Activated CD4-positive, alpha-beta T cell treated with anti-CD3 and anti-CD28 coated beads, Interleukin-2, amount 50 U/mL, for 4 hours (primary cell): Measurements from ENCODE around the gene EIF3D.
"Not testable (repeated sequence)": the region's sequence is repeated elsewhere in the genome, so short reads cannot be mapped to it uniquely, and the experiment has no call there.

ENCODE experiments used
- DNase-seq, 2 experiments: peaks; one replicate each; pipeline ENCODE4 v3.0.0-alpha.2; 2020

Gene EIF3D

DNA sequence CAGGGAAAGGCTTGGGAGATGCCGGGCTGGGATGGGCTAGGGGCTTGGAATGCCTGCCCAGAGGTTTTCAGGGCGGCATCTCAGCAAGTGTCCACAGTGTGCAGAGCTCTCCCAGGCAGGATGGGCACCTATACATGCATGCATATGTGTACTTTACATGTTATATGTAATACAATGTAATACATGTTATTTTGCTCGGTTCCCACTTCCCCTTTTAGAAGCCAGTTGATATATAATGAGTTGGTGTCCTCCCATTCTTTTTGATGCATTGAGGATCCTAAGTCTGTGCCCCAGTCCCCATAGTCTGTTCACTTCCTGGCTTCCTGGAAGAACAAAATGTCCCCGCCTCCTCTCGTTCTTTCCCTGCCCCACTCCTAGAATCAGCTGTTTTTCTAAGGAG, 20.1 kb upstream of the EIF3D start:
- DNase-seq, result no peak

DNA sequence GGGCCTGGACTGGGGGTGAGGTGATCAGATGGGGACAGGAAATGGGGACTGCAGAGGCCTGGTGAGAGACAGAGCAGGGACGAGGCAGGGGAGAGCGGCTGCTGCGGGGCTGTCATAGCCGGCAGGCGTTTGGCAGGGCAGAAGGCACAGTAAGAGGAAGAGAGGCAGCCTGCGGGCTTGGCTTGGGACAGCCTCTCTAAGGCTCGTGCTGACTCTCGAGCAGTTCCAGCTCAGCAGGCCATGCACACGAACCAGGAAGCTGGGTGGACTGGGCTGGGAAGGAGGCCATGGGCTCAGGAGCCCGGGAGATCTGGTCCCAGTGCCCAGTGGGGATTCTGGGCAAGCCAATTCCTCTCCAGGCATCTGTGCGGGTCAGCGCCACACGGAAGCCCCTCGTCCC, 19.6 kb upstream of the EIF3D start:
- DNase-seq, result no peak

DNA sequence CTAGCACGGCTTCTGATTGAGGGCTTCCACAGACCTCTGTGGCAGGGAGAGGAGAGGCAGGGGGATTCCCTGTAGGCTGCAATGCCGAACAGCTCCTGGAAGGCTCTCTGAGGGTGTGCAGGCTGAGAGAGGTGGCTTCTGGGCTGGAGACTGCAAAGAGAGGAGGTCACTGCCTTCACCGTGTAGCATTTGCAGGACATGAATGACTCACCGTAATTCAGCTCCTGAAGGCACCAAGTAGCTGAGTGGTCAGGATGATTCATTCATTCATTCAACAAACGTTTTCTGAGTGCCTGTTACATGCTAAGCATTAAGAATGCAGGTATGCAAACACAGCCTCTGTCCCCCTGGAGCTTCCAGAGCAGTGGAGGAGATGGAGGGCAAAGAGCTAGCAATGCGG, 18.0 kb upstream of the EIF3D start:
- DNase-seq, result no peak

DNA sequence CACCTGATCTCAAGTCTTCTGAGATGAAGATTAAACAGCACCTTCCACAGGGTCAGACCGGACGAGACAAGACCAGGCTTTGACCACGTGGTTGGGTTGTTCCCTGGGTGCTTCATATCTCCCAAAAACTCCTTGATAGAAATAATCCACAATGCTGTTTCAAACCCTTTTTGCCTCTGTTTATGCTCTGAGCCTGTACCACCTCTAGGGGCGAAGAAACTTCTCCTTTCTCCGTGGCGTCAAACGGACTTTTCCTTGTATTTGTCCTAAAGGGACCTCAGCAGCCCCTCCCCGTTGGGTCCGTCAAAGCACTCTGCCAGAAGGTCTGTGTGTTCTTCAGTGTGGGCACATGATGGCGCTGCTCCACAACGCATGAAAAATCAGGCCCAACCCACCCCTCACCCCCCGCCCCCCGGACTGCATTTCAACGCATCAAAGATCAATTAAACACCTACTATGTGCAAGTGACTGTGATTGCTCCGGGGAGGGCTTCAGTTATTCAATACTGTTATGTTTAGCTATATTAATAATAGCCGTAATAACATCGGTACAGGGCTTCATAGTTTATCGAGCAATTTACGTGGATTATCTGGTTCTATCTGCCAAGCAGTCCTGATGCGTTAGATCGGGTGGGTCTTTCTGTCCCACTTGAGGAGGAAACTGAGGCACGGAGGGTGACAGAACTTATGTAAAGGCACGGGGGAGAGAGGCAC, 17.3 kb upstream of the EIF3D start:
- DNase-seq, result no peak

DNA sequence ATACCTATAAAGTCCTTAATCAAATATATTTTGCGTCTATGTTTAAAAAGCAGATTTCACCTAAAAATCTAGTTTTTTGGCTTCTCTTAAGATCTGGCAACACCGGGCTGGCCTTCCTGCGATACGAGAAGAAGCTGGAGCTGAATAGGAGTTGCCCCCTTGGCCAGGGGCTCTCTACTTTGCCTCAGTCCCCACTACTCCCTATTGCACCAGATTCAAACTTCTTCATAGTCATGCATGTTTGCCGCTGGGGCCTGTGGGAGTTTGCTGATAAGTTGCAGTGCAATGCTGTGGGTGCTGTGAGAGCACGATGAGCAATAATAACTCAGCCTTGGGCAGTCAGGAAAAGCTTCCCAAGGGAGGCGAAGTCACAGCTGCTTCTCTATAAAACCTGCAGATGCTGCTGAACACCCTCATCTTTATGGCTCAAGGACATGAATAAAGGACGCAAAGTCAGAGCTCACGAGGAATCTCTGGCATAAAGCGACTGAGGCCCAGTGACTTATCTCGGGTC, 15.2 kb upstream of the EIF3D start:
- DNase-seq, result no peak

DNA sequence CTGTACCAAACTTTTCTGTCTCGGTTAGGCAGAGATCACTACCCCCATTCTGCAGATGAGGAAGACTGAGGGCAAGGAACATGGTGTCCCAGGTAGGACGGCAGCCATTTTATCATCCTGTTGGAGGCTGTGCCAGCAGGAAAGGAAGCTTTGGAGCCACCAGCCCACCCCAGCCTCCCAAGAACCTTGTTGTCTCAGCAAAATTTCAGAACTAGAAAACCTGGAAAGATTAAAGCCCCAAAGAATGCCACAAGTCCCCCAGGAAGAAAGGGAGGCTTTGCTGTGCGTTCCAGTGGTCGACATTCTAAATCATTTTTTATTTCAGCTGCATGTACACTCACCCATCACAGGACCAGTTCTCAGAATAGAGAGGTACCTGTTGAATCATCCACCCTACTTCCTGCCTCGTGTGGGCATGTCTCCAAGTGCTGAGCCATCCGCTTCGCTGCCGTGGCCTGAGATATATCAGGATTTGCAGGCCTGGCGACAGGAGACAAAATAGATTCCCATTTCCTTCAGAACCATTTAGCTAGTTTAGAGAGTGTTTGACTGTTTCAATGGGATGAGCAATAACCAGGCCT, 13.0 kb upstream of the EIF3D start:
- peak; percentile 31 to 35 for DNase-seq

DNA sequence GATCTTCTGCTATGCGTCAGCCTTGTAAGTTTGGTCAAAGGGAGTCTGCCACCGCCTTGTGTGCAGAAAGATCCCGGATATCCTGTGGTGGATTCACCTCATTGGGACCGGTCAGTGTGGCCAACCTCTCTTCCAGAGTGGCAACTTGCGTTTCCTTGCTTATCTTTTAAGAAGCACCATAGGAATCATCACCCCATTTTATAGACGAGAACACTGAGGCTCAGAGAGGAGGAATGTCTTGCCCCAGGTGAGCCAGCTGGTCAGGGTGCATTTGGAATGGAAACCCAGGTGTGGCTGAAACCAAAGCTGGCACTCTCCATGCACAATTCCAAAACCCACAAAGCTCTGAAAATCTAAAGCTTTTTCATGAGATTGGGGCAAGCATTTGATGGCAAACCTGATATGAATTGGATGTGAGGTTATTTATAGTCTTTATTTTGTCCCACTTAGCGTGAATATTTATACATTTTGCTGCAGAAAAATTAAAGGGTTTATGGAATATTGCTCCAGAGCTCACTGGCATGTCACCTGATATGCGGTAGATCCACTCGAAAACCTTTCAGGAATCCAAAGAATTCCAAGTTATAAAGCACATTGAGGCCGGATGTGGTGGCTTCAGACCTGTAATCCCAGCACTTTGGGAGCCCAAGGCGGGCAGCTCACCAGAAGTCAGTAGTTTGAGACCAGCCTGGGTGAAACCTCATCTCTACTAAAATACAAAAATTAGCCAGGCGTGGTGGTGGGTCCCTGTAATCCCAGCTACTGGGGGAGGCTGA, 12.1 kb upstream of the EIF3D start:
- DNase-seq, result no peak

DNA sequence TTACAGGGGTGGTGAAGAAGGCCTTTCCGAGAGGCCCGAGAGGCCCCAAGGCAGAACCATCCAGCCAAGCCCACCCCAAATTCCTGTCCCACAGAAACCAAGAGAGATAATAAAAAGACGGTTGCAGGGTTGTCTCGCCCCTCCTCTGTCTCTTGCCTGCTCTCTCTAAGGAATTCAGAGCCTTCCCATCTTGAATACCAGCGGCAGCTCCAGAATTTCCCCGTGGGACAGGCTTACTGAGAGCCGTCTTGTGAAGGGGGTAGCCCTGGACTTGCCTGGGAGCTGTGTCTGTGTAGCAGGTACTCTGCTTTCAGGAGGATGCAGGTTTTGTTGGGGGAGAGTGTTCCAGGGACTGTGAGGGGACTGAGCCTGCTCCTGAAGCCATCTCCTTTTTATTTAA, 9.6 kb upstream of the EIF3D start:
- no peak for DNase-seq

DNA sequence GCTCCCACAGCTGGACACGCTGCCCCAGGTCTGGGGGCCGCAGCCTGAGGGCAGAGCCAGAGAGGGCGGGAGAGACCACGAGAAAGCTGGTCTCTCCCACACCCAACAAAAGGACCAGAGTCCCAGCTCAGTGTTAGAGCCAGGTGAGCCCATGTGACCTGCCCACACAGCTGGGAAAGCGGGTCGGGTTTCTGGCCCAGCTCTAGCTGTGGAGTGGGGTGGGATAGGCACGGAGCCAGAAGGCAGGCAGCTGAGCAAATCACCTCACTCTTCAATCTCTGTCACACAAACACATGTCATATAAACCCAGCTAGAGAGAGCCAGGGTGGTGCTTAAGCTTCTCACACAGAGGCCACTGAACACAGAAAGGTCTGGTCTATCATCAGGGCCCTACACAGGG, 7.8 kb upstream of the EIF3D start:
- no peak for DNase-seq

DNA sequence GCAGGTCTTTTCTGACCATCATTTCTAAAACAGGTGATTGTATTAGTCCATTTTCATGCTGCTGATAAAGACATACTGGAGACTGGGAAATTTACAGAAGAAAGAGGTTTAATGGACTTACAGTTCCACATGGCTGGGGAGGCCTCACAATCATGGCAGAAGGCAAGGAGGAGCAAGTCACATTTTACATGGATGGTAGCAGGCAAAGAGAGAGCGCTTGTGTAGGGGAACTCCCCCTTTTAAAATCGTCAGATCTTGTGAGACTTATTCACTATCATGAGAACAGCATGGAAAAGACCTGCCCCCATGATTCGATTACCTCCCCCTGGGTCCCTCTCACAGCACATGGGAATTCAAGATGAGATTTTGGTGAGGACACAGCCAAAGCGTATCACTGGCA, 4.4 kb upstream of the EIF3D start:
- not testable (repeated sequence) for DNase-seq

DNA sequence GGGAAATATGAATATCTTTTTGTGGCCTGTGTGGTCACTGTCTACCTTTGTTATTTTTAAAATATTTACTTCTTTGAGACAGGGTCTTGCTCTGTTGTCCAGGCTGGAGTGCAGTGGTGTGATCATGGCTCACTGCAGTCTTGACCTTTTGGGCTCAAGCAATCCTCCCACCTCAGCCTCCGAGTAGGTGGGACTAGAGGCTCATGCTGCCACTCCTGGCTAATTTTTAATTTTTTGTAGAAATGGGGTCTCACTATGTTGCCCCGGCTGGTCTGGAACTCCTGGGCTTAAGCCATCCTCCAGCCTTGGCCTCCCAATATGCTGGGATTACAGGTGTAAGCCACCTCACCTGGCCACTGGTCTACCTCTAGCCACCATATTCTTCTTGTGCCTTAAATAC, 3.5 kb upstream of the EIF3D start:
- no peak for DNase-seq

DNA sequence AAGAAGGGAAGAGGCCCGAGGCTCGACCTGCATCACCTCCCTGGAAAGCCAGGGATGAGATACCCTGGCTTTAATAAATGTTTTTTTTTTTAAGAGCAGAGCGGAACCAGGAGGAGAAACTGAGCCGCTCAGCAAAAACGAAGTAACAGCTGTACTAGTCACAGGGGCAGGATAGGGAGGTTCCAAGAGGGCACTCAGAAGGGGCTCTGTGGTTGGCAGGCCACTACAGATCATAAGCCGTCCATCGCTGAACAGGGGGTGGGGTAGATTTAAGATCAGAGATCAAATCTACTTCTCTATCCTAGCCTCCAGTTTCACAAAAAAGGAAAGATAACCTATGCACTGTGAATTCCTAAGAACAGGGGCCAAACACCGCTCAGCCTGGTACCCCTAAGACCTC, 625 bp downstream of the EIF3D start:
- DNase-seq, result no peak

DNA sequence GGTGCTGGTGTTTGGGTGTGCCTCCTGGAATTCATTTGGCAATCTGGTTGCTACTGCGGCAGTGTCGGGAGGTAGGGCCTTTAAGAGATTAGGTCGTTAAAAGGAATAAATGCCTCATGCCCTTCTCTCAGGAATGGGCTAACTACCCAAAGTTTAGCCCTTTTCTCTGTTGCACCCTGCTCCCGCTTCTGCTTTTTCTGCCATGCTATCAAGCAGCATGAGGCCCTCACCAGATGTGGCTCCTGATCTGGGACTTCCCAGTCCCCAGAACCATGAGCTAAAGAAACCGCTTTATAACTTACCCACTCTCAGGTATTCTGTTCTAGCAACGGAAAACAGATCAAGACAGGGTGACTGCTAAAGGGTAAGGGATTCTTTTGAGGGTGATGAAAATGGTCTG, 6.3 kb downstream of the EIF3D start:
- no peak for DNase-seq

DNA sequence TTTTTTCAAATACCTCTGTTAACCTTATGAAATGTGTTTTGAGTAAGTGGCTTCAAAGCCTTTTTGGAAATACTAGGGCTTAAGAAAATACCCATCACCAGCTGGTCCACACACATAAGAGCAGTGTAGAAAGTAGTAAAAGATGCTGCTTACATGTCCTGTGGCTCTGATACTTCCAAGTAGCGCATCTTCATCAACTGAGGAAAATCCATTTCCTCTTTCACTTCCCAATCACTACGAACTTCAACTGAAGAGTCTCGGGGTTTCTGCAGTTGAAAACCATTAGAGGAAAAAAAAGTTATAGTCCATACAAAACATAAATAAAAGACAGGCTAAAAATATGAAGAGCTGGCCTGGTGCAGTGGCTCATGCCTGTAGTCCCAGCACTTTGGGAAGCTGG, 8.5 kb downstream of the EIF3D start:
- no peak for DNase-seq

DNA sequence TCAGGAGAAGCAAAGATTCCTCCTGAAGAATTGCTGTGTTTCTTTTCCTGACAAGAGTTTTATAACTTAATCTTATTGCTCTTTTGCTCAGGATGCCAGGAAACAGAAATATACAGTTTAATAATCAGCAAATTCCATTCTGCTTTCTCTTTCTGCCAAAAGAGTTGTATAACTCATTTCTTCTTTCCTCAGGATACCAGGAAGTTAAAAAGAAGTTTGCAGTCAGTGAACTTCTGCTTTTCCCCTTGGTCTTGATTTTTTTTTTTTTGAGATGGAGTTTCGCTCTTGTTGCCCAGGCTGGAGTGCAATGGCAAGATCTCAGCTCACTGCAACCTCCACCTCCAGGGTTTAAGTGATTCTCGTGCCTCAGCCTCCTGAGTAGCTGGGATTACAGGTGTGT, 9.1 kb downstream of the EIF3D start:
- DNase-seq, result not testable (repeated sequence)

DNA sequence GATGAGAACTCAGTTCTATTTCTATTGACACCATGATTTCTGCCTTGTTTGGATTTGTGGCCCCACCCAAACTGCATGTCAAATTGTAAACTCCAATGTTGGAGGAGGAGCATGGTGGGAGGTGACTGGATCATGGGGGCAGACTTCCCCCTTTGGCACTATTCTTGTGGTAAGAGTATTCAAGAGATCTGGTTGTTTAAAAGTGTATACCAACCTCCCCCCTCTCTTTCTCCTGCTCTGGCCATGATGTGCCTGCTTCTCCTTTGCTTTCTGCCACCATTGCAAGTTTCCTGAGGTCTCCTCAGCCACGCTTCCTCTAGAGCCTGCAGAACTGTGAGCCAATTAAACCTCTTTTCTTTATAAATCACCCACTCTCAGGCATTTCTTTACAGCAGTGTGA, 14.2 kb downstream of the EIF3D start:
- no peak for DNase-seq

DNA sequence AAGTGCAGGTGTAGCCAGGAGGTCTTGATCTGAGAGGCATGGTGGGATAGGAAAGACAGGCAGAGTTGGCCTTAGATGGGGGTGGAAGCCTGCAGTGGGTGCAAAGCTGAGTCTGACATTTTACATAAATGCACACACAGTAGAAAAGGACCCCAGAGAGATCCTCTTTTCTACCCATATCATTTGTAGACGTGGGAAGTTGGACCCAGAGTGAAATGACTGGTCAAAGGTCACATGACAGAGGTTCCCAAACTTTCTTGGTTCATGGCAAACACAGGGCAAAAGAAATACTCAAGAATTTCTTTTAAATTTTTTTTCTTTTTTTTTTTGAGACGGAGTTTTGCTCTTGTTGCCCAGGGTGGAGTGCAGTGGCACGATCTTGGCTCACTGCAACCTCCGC, 16.0 kb downstream of the EIF3D start:
- DNase-seq, result no peak

DNA sequence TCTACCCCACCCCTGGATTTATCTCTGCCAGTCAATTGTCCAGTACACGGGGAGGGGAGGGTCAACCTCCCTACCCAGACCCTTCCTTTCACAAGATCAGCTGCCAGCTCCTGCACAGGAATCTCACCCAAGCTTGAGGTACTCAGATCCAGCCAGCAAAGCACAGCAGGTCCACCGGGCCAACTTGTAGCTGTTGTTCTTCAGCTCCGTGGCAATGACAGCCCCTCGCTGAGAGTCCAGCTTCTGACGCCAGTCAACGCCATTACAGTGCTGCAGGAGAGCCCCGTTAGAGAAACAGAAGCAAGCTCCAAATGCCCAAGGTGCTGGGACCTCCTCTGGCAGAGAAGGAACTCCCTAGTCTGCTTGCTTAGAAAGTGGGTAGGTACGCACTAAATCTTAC, 16.6 kb downstream of the EIF3D start:
- no peak for DNase-seq

DNA sequence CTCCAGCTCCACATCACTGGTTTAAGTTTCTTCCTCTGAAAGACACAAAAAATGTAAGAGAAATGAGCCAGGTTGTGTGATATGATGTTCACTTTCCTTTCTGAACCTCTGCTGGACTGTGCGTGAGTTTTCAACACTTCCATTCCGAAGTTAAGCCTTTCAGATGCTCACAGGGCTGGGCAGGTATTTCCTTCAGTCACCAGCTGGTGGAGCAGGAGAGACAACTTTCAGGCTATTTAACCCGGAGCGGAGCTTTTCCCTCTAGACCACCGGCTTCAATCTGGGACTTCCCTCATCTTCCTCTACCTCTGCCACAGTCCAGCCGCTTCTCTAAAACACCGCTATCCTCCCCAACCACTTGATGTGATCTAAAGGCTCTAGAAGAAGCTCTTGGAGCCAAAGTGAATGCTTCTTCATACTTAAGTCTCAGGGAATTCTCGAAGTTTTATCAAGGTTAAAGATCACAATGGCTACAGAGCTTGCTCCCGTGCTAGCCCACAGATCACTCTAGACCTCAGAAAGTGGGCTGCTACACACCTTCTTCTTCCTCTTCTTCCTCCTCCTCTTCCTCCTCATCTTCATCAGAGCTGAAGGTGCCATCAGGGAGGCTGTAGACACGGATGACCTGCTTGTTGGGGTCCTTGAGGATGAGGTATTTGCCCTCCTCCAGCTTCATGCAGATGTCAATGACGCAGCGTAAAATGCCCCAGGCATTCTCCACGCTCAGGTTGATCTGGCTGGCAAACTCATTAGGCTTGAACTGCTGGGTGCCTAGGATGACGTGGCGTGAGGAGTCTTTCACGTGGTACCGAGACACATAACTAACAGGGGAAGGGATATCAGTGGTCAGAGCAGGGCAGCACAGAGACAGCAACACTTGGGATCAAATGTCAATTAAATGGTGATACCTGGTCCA, 17.7 kb downstream of the EIF3D start:
- DNase-seq, result peak; percentile 21 to 31

DNA sequence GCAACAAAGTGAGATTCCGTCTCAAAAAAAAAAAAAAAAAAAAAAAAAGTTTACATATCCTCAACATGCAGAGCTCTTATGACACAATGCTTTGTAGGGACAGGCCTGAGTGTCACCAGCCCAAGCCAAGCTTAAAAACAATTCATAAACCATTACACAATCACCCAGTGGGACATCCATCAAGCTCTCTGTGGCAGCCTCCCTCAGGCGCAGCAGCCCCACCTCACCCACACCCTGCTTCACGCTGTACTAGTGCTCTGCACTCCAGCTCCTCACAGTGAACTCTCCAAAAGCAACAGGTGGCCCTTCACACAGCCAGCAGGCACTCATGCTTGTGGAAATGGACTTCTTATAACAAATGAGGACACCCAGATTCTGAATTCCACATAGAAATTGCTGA, 18.6 kb downstream of the EIF3D start:
- no peak for DNase-seq

DNA sequence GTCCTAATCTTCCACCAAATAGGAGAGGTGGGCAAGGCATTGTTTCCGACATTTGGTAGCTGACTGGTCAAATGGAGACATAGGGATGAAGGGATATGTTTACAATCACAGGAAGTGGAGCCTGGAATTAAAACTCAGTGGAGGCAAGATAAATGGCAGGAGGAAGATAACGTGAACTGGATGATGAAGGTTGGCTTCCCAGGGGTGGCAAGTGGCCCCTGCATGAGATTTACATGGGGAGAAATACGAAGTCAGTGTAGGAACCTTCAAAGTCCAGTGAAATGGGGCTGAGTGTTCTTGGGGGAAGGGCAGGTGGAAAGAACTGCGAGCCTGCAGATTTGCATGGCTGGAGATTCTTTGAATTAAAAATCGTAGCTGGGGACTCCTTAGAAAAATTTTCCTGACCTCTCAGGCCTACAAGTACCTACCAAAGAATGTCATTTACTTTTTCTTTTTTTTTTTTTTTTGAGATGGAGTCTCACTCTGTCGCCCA, 21.4 kb downstream of the EIF3D start:
- DNase-seq, result no peak

DNA sequence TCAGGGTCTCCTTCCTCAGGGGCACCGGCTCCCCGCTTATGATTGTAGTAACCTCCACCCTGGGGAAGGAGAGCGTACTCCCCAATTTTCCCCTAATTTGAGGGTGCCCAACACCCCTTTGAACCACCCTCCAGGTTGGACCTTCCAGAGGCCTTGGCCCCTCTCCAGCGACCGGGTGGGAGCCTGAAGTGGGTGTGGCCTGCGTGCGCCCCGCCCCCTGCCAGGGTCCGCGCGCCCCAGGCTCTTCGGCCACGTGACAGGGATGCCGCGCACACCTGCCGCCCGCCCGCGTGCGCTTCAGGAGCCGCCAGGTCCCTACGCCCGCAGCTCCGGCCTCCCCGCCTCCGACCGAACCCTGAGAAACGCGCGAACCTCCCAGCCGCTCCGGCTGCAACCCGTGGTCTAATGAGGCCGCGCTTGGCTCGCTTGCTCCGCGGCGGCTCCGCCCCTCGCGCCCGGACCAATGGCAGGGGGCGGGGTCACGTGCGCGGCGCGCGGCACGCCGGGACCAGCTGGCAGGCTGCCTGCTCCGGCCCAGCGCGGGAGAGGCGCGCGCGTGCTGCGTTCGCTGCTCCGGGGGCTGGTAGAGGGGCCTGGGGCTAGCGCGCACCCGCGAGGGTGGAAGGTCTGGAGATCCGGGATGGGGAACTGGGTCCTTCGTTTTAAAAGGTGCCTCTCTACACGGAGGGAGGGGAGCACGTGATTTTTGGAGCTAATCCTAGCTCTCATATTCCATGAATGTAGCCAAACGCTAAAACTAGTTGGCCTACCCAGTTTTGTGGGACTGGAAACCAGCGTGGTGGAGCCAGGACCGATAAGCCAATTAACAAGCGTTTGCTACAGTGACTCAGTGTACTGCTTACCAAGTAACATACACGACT, 22.1 kb downstream of the EIF3D start, which contains the start of gene FOXRED2:
Gene FOXRED2 (minus strand): TSS at position 404 of the 881 bp plus-strand sequence. CDS start 618 bp downstream, outside the sequence.
- DNase-seq, result peak; percentile 81
